Measurements from ENCODE around the gene SORL1.

Gene SORL1

GRCh38 chr11:121431820-121432526, 20.1 kb upstream of the SORL1 start:
- no peak for DNase-seq

GRCh38 chr11:121435132-121435531, 17.0 kb upstream of the SORL1 start:
- DNase-seq = no peak

- DNase-seq = no peak
Measured at GRCh38 chr11:121435551-121436511, 16.3 kb upstream of the SORL1 start.

GRCh38 chr11:121437018-121437685, 15.0 kb upstream of the SORL1 start:
- no peak for DNase-seq

- no peak for DNase-seq
Measured at GRCh38 chr11:121437686-121438078, 14.4 kb upstream of the SORL1 start.

- DNase-seq = no peak
Measured at GRCh38 chr11:121439337-121439736, 12.8 kb upstream of the SORL1 start.

GRCh38 chr11:121439759-121440158, 12.4 kb upstream of the SORL1 start:
- no peak for DNase-seq

- no peak for DNase-seq
Measured at GRCh38 chr11:121441521-121441920, 10.6 kb upstream of the SORL1 start.

GRCh38 chr11:121443688-121444275, 8.3 kb upstream of the SORL1 start:
- DNase-seq = no peak

- DNase-seq = no peak
Measured at GRCh38 chr11:121444526-121444925, 7.6 kb upstream of the SORL1 start.

GRCh38 chr11:121445071-121445768, 6.9 kb upstream of the SORL1 start:
- no peak for DNase-seq

- DNase-seq = peak; percentile 88
Measured at GRCh38 chr11:121446752-121447156, 5.4 kb upstream of the SORL1 start.

GRCh38 chr11:121448011-121448410, 4.1 kb upstream of the SORL1 start:
- no peak for DNase-seq

- peak; percentile 73 for DNase-seq
Measured at GRCh38 chr11:121448431-121448941, 3.6 kb upstream of the SORL1 start.

GRCh38 chr11:121449123-121449522, 3.0 kb upstream of the SORL1 start:
- DNase-seq = no peak

- DNase-seq = no peak
Measured at GRCh38 chr11:121449626-121450025, 2.5 kb upstream of the SORL1 start.

- DNase-seq = no peak
Measured at GRCh38 chr11:121450401-121450800, 1.7 kb upstream of the SORL1 start.

GRCh38 chr11:121451178-121451985, 732 bp upstream of the SORL1 start:
- DNase-seq = no peak

GRCh38 chr11:121452609-121453150, 566 bp downstream of the SORL1 start, which contains the start of gene SORL1-AS1:
TSS of gene SORL1-AS1 (minus strand) at chr11:121452967.
- DNase-seq = no peak

- no peak for DNase-seq
Measured at GRCh38 chr11:121453589-121454299, 1.6 kb downstream of the SORL1 start.

Measured in islet precursor cell (in vitro differentiated cells).